H1 (cell line): Measurements from ENCODE around the gene HIVEP2.

Experiments
- EZH2 ChIP-seq: fragments of 200-600 bp; sonication (generic); IDR thresholded peaks from 2 replicates; pipeline ENCODE4 v1.7.1; 2012; ENCODE audit warnings: low read depth, mild to moderate bottlenecking, moderate library complexity, low read length, inconsistent platforms; ENCODE audit not compliant: severe bottlenecking
- GABPA ChIP-seq: IDR thresholded peaks from 2 replicates; pipeline ENCODE4 v1.6.1; 2011; ENCODE audit warnings: mild to moderate bottlenecking, low read length, moderate library complexity, borderline replicate concordance; ENCODE audit not compliant: insufficient read depth
- HDAC6 ChIP-seq: IDR thresholded peaks from one replicate; pipeline ENCODE4 v1.7.1; 2012; ENCODE audit warnings: low read depth, mild to moderate bottlenecking, inconsistent platforms, low read length, moderate library complexity
- YY1 ChIP-seq: IDR thresholded peaks from 2 replicates; pipeline ENCODE4 v1.6.1; 2011; ENCODE audit warnings: low read depth, mild to moderate bottlenecking, low read length
- TF ChIP-seq, protein P1 (sequence below): IDR thresholded peaks from 2 replicates; pipeline ENCODE4 v1.6.1; 2012; ENCODE audit warnings: inconsistent platforms

DNA sequence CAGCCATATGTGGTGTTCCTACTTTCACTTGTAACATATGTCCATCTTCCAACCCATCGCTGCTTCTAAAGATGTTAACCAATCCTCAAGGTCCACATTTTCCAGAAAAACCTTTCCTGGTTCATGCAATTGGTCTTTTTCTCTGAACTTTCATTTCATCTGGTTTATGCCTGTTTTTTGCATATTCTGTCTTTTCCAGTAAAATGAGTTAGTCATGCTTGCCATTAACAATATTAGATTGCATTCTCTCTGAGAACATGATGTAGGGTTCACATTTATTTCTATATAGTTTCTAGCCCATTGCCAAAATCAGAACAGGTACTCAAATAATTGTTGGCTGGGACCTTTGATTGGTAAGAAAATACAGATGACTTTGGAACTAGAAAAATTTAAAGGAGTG lies 36.7 kb downstream of the HIVEP2 start:
- no peak for TF ChIP-seq YY1
- TF ChIP-seq GABPA = no peak
- TF ChIP-seq, protein P1, sequence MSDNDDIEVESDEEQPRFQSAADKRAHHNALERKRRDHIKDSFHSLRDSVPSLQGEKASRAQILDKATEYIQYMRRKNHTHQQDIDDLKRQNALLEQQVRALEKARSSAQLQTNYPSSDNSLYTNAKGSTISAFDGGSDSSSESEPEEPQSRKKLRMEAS = no peak
- TF ChIP-seq EZH2 = no peak
- TF ChIP-seq HDAC6 = no peak
